ENCODE data around the gene ADARB2. TPM values are rescaled to one million over a fixed set of nuclear protein-coding genes. Genes with fewer than 3 reads are reported as not detected.

ADARB2 gene
- total and polyA plus RNA-seq, 7 donors: 0.05 to 0.39 (median 0.15) TPM; not detected in 2

DNA sequence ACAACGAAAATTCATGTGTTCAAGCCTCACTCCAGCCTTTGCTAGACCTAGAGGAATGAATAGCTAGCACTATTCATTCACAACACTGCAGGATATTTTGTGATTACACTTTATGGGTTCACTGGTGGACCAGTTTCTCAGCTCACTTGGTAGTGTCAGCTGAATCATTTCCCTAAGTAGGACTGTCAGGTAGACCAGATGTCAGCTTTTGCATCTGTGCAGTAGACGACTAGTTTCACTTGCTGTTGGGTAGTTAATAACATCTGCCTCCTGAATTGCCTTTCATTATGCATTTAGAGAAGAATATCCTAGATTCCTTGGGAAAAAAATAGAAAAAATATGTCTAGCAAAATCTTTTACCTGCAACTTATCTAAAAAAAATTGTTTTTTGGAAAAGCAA lies 296.4 kb downstream of the ADARB2 start:
- DNase-seq (no peak), ATAC-seq (no peak)

GRCh38 chr10:1434912-1435692 lies 302.2 kb downstream of the ADARB2 start:
- peaks cover 0 to 2% (median 0%) of the 10 kb centered on the region in 3 donors for H3K27me3 ChIP-seq (ENCODE audit: insufficient read depth in 3 of 3, low read length in 2 of 3)
- no peaks in the 10 kb centered on the region for H3K36me3 ChIP-seq (ENCODE audit: insufficient read depth in 1 of 2, low read depth in 1 of 2)
- no peaks in the 10 kb centered on the region for H3K4me1 ChIP-seq
- ATAC-seq (no peak), DNase-seq (no peak)
- H3K4me3 ChIP-seq: no peak overlapping the region
- TF ChIP-seq, protein P1, sequence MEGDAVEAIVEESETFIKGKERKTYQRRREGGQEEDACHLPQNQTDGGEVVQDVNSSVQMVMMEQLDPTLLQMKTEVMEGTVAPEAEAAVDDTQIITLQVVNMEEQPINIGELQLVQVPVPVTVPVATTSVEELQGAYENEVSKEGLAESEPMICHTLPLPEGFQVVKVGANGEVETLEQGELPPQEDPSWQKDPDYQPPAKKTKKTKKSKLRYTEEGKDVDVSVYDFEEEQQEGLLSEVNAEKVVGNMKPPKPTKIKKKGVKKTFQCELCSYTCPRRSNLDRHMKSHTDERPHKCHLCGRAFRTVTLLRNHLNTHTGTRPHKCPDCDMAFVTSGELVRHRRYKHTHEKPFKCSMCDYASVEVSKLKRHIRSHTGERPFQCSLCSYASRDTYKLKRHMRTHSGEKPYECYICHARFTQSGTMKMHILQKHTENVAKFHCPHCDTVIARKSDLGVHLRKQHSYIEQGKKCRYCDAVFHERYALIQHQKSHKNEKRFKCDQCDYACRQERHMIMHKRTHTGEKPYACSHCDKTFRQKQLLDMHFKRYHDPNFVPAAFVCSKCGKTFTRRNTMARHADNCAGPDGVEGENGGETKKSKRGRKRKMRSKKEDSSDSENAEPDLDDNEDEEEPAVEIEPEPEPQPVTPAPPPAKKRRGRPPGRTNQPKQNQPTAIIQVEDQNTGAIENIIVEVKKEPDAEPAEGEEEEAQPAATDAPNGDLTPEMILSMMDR (IDR thresholded peaks at IDR 0.05): no peak
- no peak overlapping the region for H3K27ac ChIP-seq
- 49 to 57% (median 53%) methylated on average over 21 to 22 of the region's 22 CpGs for WGBS, 3 donors
- intact Hi-C loops (cut with DNase I): no loop called here
- H3K9me3 ChIP-seq: peaks cover 4% of the 10 kb centered on the region

More for the DNA sequence above, 296.4 kb downstream of the ADARB2 start:
- Histone ChIP-seq H3K36me3 (ENCODE audit: insufficient read depth in 1 of 2, low read depth in 1 of 2) (no peaks in the 10 kb centered on the region), H3K27ac (no peak overlapping the region), H3K9me3 (no peaks in the 10 kb centered on the region), H3K27me3 (ENCODE audit: insufficient read depth in 3 of 3, low read length in 2 of 3) (peaks cover 0 to 3% (median 0%) of the 10 kb centered on the region in 3 donors), H3K4me3 (no peak overlapping the region), H3K4me1 (no peaks in the 10 kb centered on the region)
- 53 to 67% (median 58%) methylated on average over 2 of the region's 2 CpGs for WGBS, 3 donors
- TF ChIP-seq, protein P1 (IDR thresholded peaks at IDR 0.05): no peak
- intact Hi-C loops (cut with DNase I): no loop called here

GRCh38 chr10:1434202-1434601 lies 303.1 kb downstream of the ADARB2 start:
- ATAC-seq: no peak
- Histone ChIP-seq H3K4me1 (no peaks in the 10 kb centered on the region), H3K27me3 (ENCODE audit: insufficient read depth in 3 of 3, low read length in 2 of 3) (peaks cover 0 to 2% (median 0%) of the 10 kb centered on the region in 3 donors), H3K27ac (no peak overlapping the region), H3K4me3 (no peak overlapping the region), H3K9me3 (peaks cover 4% of the 10 kb centered on the region), H3K36me3 (ENCODE audit: insufficient read depth in 1 of 2, low read depth in 1 of 2) (no peaks in the 10 kb centered on the region)
- DNase-seq: no peak
- TF ChIP-seq, protein P1 (IDR thresholded peaks at IDR 0.05): no peak
- intact Hi-C loops (cut with DNase I): no loop called here
- 59 to 63% (median 62%) methylated on average over 11 of the region's 11 CpGs for WGBS, 3 donors

- intact Hi-C loops (cut with DNase I): no loop called here
- no peak for ATAC-seq
- no peak overlapping the region for H3K4me3 ChIP-seq
- no peaks in the 10 kb centered on the region for H3K4me1 ChIP-seq
- TF ChIP-seq, protein P1 (IDR thresholded peaks at IDR 0.05): no peak
- H3K27me3 ChIP-seq (ENCODE audit: insufficient read depth in 3 of 3, low read length in 2 of 3): peaks cover 0 to 2% (median 0%) of the 10 kb centered on the region in 3 donors
- 62 to 73% (median 68%) methylated on average over 3 of the region's 3 CpGs for WGBS, 3 donors
- no peak overlapping the region for H3K27ac ChIP-seq
- no peaks in the 10 kb centered on the region for H3K36me3 ChIP-seq (ENCODE audit: insufficient read depth in 1 of 2, low read depth in 1 of 2)
- peaks cover 4% of the 10 kb centered on the region for H3K9me3 ChIP-seq
- no peak for DNase-seq
Observed at GRCh38 chr10:1432161-1432560, 305.2 kb downstream of the ADARB2 start.
